ENCODE measurements around the gene PSMA5. TPM values are rescaled to one million over a fixed set of nuclear protein-coding genes. Genes with fewer than 3 reads are reported as not detected.

PSMA5 gene
- polyA plus RNA-seq, 1 donor from 2014 or later, result 99.8 TPM

DNA sequence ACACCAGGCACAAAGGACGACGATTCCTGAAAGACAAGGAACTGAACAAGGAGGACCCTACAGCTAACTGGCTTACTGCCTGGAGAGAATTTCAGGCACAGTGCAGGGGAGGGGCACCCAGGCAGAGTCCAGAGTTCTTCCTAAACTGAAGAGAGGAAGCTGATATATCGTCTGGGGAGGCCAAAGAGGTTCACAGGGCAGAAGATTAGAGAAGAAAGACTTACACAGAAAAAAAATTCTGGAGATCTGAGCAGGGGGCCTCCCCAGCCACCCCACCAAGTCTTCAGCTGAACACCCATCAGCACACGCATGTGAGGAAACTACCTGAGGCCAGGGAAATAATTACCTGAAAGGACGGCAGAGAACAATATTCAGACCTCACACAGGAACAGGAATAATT, 53.1 kb downstream of the PSMA5 start:
- no peaks in the 10 kb centered on the region for H3K9me2 ChIP-seq (ENCODE audit: insufficient read depth, low read length)
- no peaks in the 10 kb centered on the region for H3K27me3 ChIP-seq (ENCODE audit: insufficient read depth, low read depth, low read length)
- H3K4me2 ChIP-seq (ENCODE audit: low read length), result no peak overlapping the region
- H3K9ac ChIP-seq (ENCODE audit: low read length), result no peak overlapping the region
- H3F3A ChIP-seq (ENCODE audit: insufficient read depth, low read length, poor library complexity, severe bottlenecking), result no peaks in the 10 kb centered on the region
- H3K79me2 ChIP-seq (replicated peaks; ENCODE audit: insufficient read depth, low read length), result peaks cover 21% of the 10 kb centered on the region
- no peaks in the 10 kb centered on the region for H3K36me3 ChIP-seq (ENCODE audit: insufficient read depth, low read length)
- no peaks in the 10 kb centered on the region for H3K9me3 ChIP-seq (ENCODE audit: low read length)
- no peak overlapping the region for H3K4me3 ChIP-seq (ENCODE audit: low read length)
- H2AFZ ChIP-seq (ENCODE audit: low read depth, low read length), result no peak overlapping the region
- no peaks in the 10 kb centered on the region for H4K20me1 ChIP-seq (ENCODE audit: insufficient read depth)
- no peak for TF ChIP-seq RAD21 (conservative IDR thresholded peaks at IDR 0.05)
- TF ChIP-seq, protein P1, sequence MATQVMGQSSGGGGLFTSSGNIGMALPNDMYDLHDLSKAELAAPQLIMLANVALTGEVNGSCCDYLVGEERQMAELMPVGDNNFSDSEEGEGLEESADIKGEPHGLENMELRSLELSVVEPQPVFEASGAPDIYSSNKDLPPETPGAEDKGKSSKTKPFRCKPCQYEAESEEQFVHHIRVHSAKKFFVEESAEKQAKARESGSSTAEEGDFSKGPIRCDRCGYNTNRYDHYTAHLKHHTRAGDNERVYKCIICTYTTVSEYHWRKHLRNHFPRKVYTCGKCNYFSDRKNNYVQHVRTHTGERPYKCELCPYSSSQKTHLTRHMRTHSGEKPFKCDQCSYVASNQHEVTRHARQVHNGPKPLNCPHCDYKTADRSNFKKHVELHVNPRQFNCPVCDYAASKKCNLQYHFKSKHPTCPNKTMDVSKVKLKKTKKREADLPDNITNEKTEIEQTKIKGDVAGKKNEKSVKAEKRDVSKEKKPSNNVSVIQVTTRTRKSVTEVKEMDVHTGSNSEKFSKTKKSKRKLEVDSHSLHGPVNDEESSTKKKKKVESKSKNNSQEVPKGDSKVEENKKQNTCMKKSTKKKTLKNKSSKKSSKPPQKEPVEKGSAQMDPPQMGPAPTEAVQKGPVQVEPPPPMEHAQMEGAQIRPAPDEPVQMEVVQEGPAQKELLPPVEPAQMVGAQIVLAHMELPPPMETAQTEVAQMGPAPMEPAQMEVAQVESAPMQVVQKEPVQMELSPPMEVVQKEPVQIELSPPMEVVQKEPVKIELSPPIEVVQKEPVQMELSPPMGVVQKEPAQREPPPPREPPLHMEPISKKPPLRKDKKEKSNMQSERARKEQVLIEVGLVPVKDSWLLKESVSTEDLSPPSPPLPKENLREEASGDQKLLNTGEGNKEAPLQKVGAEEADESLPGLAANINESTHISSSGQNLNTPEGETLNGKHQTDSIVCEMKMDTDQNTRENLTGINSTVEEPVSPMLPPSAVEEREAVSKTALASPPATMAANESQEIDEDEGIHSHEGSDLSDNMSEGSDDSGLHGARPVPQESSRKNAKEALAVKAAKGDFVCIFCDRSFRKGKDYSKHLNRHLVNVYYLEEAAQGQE (IDR thresholded peaks at IDR 0.05; ENCODE audit: borderline replicate concordance), result no peak
- TF ChIP-seq SMC3 (conservative IDR thresholded peaks at IDR 0.05; ENCODE audit: poor library complexity), result no peak
- TF ChIP-seq EZH2 (IDR thresholded peaks at IDR 0.05; ENCODE audit: borderline replicate concordance, insufficient read depth, low read length, poor library complexity, severe bottlenecking), result no peak
- TF ChIP-seq TAF1 (IDR thresholded peaks at IDR 0.05; ENCODE audit: low read depth), result no peak
- no peak for TF ChIP-seq EP300 (conservative IDR thresholded peaks at IDR 0.05; ENCODE audit: poor library complexity, severe bottlenecking)
- no peak overlapping the region for H3K27ac ChIP-seq (ENCODE audit: low read length)

DNA sequence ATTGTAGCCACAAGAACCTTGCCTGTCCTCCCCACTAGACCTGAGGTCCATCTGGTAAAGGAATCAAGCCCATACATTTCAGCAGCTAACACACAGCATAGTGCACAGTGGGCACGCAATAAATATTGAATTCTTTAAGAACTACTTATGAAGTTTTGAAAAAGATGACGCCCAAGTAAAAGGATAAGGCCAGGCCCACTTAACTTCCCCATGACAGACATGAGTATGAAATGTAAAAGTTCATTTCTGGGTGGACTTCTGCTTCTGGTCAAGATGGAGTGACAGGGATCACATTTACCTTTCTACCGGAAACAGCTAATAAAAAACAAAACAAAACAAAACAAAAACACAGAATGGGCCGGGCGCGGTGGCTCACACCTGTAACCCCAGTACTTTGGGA, 54.0 kb downstream of the PSMA5 start:
- Histone ChIP-seq H3K79me2 (replicated peaks; ENCODE audit: insufficient read depth, low read length) (peaks cover 17% of the 10 kb centered on the region), H3K9ac (ENCODE audit: low read length) (no peak overlapping the region), H3K27me3 (ENCODE audit: insufficient read depth, low read depth, low read length) (no peaks in the 10 kb centered on the region), H3K9me2 (ENCODE audit: insufficient read depth, low read length) (no peaks in the 10 kb centered on the region), H3K36me3 (ENCODE audit: insufficient read depth, low read length) (no peaks in the 10 kb centered on the region), H2AFZ (ENCODE audit: low read depth, low read length) (no peak overlapping the region), H3K4me2 (ENCODE audit: low read length) (no peak overlapping the region), H3K4me3 (ENCODE audit: low read length) (no peak overlapping the region), H3F3A (ENCODE audit: insufficient read depth, low read length, poor library complexity, severe bottlenecking) (no peaks in the 10 kb centered on the region), H3K27ac (ENCODE audit: low read length) (no peak overlapping the region), H4K20me1 (ENCODE audit: insufficient read depth) (no peaks in the 10 kb centered on the region), H3K9me3 (ENCODE audit: low read length) (no peaks in the 10 kb centered on the region)
- TF ChIP-seq EZH2 (IDR thresholded peaks at IDR 0.05; ENCODE audit: borderline replicate concordance, insufficient read depth, low read length, poor library complexity, severe bottlenecking) (no peak), RAD21 (conservative IDR thresholded peaks at IDR 0.05) (no peak)

DNA sequence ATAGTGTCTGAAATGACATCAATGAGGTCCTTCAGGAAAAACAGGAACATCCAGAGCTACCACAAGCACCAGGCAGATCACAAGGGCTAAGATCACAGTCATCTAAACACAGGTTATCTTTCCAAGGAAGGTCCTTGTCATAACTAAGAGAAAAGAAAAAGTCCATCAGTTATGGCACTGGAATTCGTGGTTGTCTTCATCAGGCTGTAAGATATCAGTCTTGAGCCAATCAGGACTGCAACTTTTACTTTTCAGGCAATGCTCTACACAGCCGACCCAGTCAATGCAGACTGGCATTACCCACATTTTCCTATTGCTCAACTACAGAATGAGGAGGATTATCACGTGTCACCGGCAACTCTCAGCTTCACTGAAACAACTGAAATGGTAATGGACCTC, 54.9 kb downstream of the PSMA5 start:
- no peak overlapping the region for H2AFZ ChIP-seq (ENCODE audit: low read depth, low read length)
- H3K27me3 ChIP-seq (ENCODE audit: insufficient read depth, low read depth, low read length), result no peaks in the 10 kb centered on the region
- no peaks in the 10 kb centered on the region for H3K9me3 ChIP-seq (ENCODE audit: low read length)
- no peak overlapping the region for H3K9ac ChIP-seq (ENCODE audit: low read length)
- H3F3A ChIP-seq (ENCODE audit: insufficient read depth, low read length, poor library complexity, severe bottlenecking), result no peaks in the 10 kb centered on the region
- H3K4me2 ChIP-seq (ENCODE audit: low read length), result no peak overlapping the region
- TF ChIP-seq, protein P1 (IDR thresholded peaks at IDR 0.05; ENCODE audit: borderline replicate concordance), result no peak
- TF ChIP-seq EZH2 (IDR thresholded peaks at IDR 0.05; ENCODE audit: borderline replicate concordance, insufficient read depth, low read length, poor library complexity, severe bottlenecking), result no peak
- TF ChIP-seq, protein P2, sequence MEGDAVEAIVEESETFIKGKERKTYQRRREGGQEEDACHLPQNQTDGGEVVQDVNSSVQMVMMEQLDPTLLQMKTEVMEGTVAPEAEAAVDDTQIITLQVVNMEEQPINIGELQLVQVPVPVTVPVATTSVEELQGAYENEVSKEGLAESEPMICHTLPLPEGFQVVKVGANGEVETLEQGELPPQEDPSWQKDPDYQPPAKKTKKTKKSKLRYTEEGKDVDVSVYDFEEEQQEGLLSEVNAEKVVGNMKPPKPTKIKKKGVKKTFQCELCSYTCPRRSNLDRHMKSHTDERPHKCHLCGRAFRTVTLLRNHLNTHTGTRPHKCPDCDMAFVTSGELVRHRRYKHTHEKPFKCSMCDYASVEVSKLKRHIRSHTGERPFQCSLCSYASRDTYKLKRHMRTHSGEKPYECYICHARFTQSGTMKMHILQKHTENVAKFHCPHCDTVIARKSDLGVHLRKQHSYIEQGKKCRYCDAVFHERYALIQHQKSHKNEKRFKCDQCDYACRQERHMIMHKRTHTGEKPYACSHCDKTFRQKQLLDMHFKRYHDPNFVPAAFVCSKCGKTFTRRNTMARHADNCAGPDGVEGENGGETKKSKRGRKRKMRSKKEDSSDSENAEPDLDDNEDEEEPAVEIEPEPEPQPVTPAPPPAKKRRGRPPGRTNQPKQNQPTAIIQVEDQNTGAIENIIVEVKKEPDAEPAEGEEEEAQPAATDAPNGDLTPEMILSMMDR (IDR thresholded peaks at IDR 0.05; ENCODE audit: poor library complexity, severe bottlenecking), result no peak
- TF ChIP-seq POLR2AphosphoS5 (IDR thresholded peaks at IDR 0.05), result no peak
- no peak for TF ChIP-seq SMC3 (conservative IDR thresholded peaks at IDR 0.05; ENCODE audit: poor library complexity)
- no peak for TF ChIP-seq EP300 (conservative IDR thresholded peaks at IDR 0.05; ENCODE audit: poor library complexity, severe bottlenecking)
- H4K20me1 ChIP-seq (ENCODE audit: insufficient read depth), result no peaks in the 10 kb centered on the region
- peaks cover 9% of the 10 kb centered on the region for H3K79me2 ChIP-seq (replicated peaks; ENCODE audit: insufficient read depth, low read length)
- no peak overlapping the region for H3K27ac ChIP-seq (ENCODE audit: low read length)
- H3K4me3 ChIP-seq (ENCODE audit: low read length), result no peak overlapping the region
- H3K36me3 ChIP-seq (ENCODE audit: insufficient read depth, low read length), result no peaks in the 10 kb centered on the region
- H3K9me2 ChIP-seq (ENCODE audit: insufficient read depth, low read length), result no peaks in the 10 kb centered on the region

Measured in neural cell (in vitro differentiated cells).